DOHH2 (cell line): ENCODE measurements around the gene SLC12A3.

Experiments
- CTCF ChIP-seq: fragments of 200-600 bp; sonication (generic); IDR thresholded peaks from one replicate; pipeline ENCODE4 v1.5.1; 2014; ENCODE audit warnings: antibody characterized with exemption, mild to moderate bottlenecking, low read depth, low read length; ENCODE audit not compliant: poor library complexity, severe bottlenecking
- EZH2phosphoT487 ChIP-seq: fragments of 200-600 bp; sonication (generic); IDR thresholded peaks from 2 replicates; pipeline ENCODE4 v1.6.1; 2017; ENCODE audit warnings: borderline replicate concordance, mild to moderate bottlenecking, antibody characterized with exemption, low read length, moderate library complexity, mixed read lengths

DNA sequence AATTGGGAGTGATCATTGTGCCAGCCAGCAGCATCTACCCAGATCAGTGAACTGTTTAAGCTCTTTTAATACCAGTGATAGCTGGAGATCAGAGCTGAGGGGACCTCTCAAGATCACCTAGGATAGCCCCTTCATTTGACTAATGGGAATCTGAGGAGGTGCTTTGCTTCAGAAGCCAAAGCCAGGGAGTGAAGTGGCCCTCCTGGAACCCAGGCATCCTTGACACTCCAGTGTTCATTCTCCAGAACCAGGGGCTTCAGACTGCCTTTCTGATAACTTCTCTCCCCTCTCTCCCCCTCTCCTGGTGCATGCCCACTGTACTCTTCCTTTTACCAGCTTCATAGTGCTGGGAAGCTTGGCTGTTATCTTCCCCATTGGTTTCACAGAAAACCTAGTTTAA is 48.0 kb upstream of the SLC12A3 start:
- TF ChIP-seq CTCF (no peak), EZH2phosphoT487 (no peak)
